LNCAP (cell line): ENCODE results near the gene ABCC5.

ENCODE experiments used
- TF ChIP-seq, protein P1 (sequence below): fragments of 450-650 bp; IDR thresholded peaks from 2 replicates; pipeline ENCODE4 v1.5.1; 2017; ENCODE audit warnings: mild to moderate bottlenecking

ABCC5 gene

GRCh38 chr3:184022323-184022722, 4.6 kb upstream of the ABCC5 start:
- TF ChIP-seq, protein P1, sequence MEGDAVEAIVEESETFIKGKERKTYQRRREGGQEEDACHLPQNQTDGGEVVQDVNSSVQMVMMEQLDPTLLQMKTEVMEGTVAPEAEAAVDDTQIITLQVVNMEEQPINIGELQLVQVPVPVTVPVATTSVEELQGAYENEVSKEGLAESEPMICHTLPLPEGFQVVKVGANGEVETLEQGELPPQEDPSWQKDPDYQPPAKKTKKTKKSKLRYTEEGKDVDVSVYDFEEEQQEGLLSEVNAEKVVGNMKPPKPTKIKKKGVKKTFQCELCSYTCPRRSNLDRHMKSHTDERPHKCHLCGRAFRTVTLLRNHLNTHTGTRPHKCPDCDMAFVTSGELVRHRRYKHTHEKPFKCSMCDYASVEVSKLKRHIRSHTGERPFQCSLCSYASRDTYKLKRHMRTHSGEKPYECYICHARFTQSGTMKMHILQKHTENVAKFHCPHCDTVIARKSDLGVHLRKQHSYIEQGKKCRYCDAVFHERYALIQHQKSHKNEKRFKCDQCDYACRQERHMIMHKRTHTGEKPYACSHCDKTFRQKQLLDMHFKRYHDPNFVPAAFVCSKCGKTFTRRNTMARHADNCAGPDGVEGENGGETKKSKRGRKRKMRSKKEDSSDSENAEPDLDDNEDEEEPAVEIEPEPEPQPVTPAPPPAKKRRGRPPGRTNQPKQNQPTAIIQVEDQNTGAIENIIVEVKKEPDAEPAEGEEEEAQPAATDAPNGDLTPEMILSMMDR = no peak

DNA sequence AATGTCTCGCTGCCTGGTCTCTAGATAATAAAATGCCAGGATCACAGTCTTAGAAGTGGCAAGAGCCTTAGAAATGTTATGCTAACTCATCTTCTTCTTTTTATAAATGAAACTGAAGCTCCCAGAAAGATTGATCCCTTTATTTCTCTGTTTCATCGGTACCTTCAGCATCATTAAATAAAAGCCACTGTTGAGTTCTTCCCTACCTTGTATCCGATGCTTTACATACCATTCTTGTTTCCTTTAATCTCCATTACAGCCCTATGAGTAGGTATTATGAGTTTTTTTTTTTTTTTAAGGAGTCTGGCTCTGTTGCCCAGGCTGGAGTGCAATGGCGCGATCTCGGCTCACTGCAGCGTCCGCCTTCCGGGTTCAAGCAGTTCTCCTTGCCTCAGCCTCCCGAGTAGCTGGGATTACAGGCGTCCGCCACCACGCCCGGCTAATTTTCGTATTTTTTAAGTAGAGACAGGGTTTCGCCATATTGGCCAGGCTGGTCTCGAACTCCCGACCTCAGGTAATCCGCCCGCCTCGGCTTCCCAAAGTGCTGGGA, 815 bp upstream of the ABCC5 start:
- TF ChIP-seq, protein P1 = no peak

DNA sequence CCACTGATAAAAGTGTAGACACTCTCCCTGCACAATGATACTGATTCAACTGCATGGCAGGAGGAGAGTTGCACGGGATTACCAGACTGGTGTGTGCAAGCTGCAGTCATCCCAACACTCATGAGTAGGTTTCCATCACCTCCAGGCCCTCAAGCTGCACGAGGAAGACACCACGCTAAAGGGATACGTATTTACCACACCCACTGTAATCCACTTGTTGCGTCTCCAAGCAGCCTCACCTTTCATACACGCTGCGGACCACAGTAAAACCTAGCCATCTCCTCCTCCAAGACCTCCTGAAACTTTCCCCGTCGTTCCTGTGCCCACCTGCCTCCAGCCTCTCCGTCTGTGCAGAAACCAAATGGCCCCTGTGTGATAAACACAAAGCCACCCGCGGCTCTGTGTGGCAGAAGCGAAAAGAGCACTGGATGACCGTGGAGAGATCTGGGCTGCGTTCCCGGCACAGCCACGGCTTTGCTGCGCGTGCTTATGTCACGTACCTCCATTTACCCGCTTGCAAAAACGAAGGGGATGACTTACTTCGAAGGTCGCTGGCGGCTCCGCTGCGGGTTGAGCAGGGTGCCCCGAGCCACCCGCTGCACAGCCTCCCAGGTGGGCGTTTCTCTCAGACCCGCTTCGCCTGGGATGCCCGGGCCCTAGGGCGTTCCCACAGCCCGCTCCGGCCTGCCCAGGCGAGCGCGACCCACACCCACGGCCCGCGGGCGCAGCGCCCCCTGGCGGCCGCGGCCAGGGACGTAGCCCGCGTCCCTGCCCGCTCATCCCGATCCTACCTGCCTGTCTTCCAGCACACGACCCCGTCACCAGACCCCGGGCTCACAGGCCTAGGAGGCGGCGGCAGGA, 643 bp downstream of the ABCC5 start:
- TF ChIP-seq, protein P1 = peak; percentile 99

GRCh38 chr3:184016169-184016570, 1.5 kb downstream of the ABCC5 start:
- TF ChIP-seq, protein P1 = no peak

DNA sequence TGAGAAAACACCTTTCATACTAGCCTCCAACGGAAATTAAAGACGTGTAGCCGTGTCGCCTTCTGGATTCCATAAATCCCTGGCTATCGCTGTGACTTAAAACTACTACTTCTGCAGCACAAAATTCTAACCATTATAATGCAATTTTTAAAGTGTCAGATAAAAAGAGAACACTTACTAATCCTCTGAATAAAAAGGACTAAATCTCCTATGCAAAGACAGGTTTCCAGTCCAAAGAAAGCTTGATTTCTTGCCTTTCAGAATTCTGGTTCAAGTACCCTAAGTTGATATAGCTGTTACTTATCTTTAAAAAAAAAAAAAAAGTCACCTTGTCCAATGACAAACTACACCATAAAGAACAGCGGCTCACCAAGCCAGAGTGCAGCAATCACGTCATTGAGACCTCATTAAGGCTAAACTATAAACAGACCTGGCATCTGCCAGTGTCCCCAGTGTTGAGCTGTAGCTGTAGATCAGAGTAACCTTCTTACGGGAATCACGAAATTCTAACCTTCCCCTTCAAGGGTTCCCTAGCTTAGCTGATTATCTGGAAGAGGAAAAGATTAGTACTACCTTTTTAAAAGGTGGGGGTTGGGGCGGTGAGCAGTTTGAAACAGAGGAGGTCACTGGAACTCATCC, 2.2 kb downstream of the ABCC5 start:
- TF ChIP-seq, protein P1 = no peak

DNA sequence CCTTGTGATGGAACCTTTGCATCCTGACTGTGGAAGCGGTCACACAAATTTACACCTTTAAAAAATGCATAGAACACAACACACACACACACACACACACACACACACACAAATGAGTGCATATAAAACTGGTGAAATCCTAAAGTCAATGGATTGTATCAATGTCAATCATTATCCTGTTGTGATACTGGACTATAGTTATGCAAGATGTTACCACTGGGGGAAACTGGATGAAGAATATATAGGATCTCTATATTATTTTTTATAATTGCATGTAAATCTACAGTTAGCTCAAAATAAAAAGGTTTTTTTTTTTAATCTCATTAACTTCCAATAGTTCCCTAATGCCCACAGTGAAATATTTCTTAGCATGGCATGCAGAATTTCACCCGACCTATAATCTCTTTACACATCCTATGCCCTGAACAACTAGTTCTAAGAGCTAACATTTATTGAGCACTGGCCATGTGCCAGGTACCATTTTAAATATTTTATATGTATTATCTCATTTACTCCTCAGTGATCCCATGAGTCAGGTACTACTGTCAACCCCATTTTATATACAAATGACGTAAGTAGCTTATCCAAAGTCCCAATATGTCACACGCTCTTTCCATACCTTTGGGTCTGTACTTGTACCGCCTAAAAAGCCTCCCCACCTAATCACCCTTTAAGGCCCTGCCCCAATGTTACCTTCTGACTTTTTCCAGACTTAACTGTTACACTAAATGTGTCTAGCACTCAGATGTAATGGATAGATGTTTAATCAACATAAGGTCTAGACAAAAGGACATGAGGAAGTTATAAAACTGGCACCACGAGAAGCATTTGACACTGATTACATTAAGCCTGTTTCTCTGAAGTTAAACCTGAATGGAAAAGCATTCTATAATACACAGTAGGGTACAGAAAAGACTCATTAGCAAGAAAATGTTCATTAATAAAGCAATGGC, 5.5 kb downstream of the ABCC5 start:
- TF ChIP-seq, protein P1 = no peak

- TF ChIP-seq, protein P1 = no peak
Observed at GRCh38 chr3:184011230-184011876, 6.3 kb downstream of the ABCC5 start.
